Tibial nerve (tissue), 4 donors: ENCODE results near the gene COL4A5.

Source experiments
- CTCF ChIP-seq, 5 experiments: fragments of 200-600 bp in 3 of 5; fragments of 450-650 bp in 2 of 5; sonication (generic) in 3 of 5; IDR thresholded peaks; one replicate each; pipeline ENCODE4 v1.5.1; 2016 to 2019; ENCODE audit warnings: antibody characterized with exemption in 5 of 5, mild to moderate bottlenecking in 3 of 5, moderate library complexity in 2 of 5
- EP300 ChIP-seq, 2 donors: sonication (generic); formaldehyde crosslinking; IDR thresholded peaks; one replicate each; pipeline ENCODE4 v1.6.1; 2017; ENCODE audit warnings: antibody characterized with exemption in 2 of 2, mild to moderate bottlenecking in 1 of 2
- POLR2A ChIP-seq, 2 donors: fragments of 450-650 bp; IDR thresholded peaks; one replicate each; pipeline ENCODE4 v1.6.1; 2017; ENCODE audit warnings: antibody characterized with exemption in 2 of 2, mild to moderate bottlenecking in 2 of 2, moderate library complexity in 2 of 2

GRCh38 chrX:108731153-108731552, 291.5 kb downstream of the COL4A5 start:
- TF ChIP-seq POLR2A (IDR thresholded peaks at IDR 0.05) (no peak), CTCF (IDR thresholded peaks at IDR 0.05) (no peak), EP300 (IDR thresholded peaks at IDR 0.05) (no peak)
